ENCODE results near the gene TMEM106B. TPM values are rescaled to one million over a fixed set of nuclear protein-coding genes. Genes with fewer than 3 reads are reported as not detected.
A peak's percentile ranks its signal among the peaks of the same experiment; 100 is the strongest.
"Not testable (repeated sequence)": the region's sequence is repeated elsewhere in the genome, so short reads cannot be mapped to it uniquely, and the experiment has no call there.

The TMEM106B gene
- 10 to 100 TPM in 2 of 3 donors, 1 to 10 TPM in 1; 9.5 to 14.9 (median 11.7) TPM for polyA plus RNA-seq

GRCh38 chr7:12211054-12211710 lies at the start of gene TMEM106B:
Gene TMEM106B, plus strand, starts transcription at chr7:12211294. Its CDS starts 3,517 bp downstream, at chr7:12214811.
- peak within 1 kb of the TSS; percentile 1 for H3K27ac ChIP-seq (ENCODE audit: low read depth, low read length)
- 0 to 1% (median 0%) methylated on average over 50 to 62 of the region's 62 CpGs for WGBS, 3 donors

- WGBS, 3 donors = 17 to 46% (median 41%) methylated on average over 5 of the region's 5 CpGs
- H3K27ac ChIP-seq (ENCODE audit: low read depth, low read length) = no peak overlapping the region
Measured at GRCh38 chr7:12162415-12163113, 48.5 kb upstream of the TMEM106B start.

DNA sequence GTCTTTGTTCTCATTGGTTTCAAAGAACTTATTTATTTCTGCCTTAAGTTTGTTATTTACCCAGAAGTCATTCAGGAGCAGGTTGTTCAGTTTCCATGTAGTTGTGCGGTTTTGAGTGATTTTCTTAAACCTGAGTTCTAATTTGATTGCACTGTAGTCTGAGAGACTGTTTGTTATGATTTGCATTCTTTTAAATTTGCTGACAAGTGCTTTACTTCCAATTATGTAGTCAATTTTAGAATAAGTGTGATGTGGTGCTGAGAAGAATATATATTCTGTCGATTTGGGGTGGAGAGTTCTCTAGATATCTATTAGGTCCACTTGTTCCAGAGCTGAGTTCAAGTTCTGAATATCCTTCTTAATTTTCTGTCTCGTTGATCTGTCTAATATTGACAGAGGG lies 43.0 kb upstream of the TMEM106B start:
- 79 to 89% (median 81%) methylated on average over 3 of the region's 3 CpGs for WGBS, 3 donors

GRCh38 chr7:12169981-12170820 lies 40.9 kb upstream of the TMEM106B start:
- 67 to 76% (median 71%) methylated on average over 6 of the region's 6 CpGs for WGBS, 3 donors
- not testable (repeated sequence) for H3K27ac ChIP-seq (ENCODE audit: low read depth, low read length)

More for the DNA sequence above, 43.0 kb upstream of the TMEM106B start:
- H3K27ac ChIP-seq (ENCODE audit: low read depth, low read length) = not testable (repeated sequence)

DNA sequence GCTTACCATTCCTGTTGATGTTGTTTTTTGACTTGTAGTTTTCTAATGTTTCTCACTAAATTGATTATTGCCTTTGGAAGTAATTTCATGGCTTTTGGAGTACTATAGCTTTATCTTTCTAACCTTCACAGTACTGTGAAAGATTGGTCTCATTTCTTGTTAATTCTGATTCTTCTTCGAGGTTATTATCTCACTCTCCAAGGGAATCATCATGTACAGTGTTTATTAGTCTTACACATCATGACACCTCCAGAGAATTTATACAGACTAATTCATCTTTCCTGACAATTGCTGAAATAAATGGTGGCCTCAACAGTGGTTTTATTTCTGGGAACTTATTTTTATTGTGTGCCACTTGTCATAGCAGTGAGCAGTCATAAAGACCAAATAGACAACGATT lies 37.4 kb upstream of the TMEM106B start:
- H3K27ac ChIP-seq (ENCODE audit: low read depth, low read length) = no peak overlapping the region
- WGBS, 3 donors = 58 to 68% (median 64%) methylated on average over 2 of the region's 2 CpGs

GRCh38 chr7:12174931-12175330 lies 36.2 kb upstream of the TMEM106B start:
- H3K27ac ChIP-seq (ENCODE audit: low read depth, low read length) = no peak overlapping the region
- WGBS, 3 donors = 82 to 91% (median 91%) methylated on average over 1 of the region's 1 CpG

DNA sequence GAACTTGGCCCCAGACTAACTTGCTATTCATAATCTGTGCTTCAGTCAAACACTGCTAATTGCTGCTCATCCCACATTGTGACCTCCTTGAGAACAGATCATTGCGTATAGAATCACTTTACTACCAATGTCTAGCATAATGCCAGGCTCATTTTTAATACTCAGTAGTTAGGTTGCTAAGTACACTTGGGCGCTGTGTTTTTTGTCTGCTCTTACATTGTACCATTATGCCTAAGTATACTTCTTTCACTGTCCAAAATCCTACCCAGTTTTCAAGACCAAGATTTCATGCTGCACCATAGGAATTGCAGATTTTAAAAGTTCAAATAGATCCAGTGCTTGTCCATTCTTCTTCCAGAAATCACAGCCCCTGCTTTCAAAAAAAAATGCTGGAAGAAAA lies 32.8 kb upstream of the TMEM106B start:
- no peak overlapping the region for H3K27ac ChIP-seq (ENCODE audit: low read depth, low read length)
- WGBS, 3 donors = 64 to 88% (median 85%) methylated on average over 2 of the region's 2 CpGs

DNA sequence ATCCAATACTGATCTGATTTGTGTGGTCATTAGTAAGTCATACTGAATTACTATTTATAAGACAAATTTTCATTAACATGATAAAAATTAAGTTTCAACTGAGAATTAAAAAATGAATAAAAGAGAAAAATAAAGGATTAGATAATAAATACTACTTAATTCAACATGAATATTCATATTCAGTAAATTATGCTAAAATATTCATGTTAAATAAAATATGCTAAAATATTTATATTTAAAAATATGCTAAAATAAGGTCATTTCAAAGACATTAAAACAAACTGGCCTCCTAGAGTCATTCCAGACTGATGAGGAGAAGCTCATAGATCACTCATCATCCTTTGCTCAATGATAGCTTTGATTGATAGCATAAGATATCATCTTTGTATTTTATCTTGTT lies 16.7 kb upstream of the TMEM106B start:
- no peak overlapping the region for H3K27ac ChIP-seq (ENCODE audit: low read depth, low read length)

DNA sequence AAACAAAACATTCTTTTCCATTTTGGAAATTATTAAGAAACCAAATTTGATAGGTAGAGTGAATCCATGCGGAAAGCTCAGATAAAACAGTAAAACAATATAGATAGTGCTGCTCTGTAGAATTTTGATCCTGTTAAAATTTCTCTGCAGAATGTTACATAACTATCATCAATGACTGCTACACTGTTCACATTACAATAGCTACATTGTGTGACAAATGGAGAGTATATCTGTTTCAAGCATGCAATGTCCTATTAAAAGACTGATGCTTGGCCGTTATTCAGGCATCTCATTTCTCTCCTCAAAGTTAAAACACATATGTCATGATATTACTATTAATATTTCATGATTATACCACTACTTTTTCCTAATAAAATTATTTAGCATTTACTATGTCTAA lies 14.7 kb upstream of the TMEM106B start:
- no peak overlapping the region for H3K27ac ChIP-seq (ENCODE audit: low read depth, low read length)
- WGBS, 3 donors = 80 to 91% (median 87%) methylated on average over 2 of the region's 2 CpGs

- no peak overlapping the region for H3K27ac ChIP-seq (ENCODE audit: low read depth, low read length)
Measured at GRCh38 chr7:12199363-12199762, 11.7 kb upstream of the TMEM106B start.

DNA sequence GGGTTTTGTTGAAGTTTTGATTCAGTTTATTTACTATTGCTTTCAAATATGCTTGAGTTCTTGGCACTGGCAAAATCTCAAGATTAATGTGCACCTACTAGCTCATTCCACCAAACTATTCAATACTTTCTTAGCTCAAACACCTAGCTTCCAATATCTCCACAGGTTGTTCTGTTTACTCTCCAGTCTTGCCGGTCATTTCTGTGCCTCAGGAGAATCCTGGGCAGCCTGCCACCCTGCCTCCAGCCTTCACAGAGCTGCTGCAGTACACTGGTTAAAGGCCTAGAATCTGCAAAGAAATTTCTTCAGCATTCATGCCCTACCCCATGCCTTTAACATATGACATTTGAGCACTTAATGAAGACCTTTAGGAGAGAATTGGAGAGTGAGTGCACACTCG lies 4.0 kb upstream of the TMEM106B start:
- no peak overlapping the region for H3K27ac ChIP-seq (ENCODE audit: low read depth, low read length)
- WGBS, 3 donors = 24 to 70% (median 59%) methylated on average over 2 of the region's 2 CpGs

DNA sequence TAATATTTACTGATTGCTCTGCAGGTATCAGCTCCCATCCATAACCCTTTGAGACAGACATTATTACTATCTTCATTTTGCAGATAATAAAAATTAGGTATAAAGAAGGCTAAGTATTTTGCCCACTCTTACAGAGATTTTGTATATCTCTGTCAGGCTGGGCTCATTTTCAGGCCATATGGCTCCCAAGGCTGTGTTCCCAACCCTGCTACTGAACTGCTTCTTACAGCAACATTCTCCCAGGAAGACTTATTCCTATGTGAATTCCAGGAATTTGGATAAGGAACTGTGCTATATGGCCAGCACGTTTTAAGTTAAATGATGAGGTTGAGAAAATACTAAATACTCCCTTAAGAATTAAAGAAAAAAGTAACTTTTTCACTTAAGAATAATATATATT lies 1.9 kb upstream of the TMEM106B start:
- 31 to 73% (median 56%) methylated on average over 1 of the region's 1 CpG for WGBS, 3 donors
- no peak overlapping the region for H3K27ac ChIP-seq (ENCODE audit: low read depth, low read length)

- no peak overlapping the region for H3K27ac ChIP-seq (ENCODE audit: low read depth, low read length)
- 1 to 2% (median 2%) methylated on average over 26 of the region's 26 CpGs for WGBS, 3 donors
Measured at GRCh38 chr7:12210179-12211053, 678 bp upstream of the TMEM106B start.

DNA sequence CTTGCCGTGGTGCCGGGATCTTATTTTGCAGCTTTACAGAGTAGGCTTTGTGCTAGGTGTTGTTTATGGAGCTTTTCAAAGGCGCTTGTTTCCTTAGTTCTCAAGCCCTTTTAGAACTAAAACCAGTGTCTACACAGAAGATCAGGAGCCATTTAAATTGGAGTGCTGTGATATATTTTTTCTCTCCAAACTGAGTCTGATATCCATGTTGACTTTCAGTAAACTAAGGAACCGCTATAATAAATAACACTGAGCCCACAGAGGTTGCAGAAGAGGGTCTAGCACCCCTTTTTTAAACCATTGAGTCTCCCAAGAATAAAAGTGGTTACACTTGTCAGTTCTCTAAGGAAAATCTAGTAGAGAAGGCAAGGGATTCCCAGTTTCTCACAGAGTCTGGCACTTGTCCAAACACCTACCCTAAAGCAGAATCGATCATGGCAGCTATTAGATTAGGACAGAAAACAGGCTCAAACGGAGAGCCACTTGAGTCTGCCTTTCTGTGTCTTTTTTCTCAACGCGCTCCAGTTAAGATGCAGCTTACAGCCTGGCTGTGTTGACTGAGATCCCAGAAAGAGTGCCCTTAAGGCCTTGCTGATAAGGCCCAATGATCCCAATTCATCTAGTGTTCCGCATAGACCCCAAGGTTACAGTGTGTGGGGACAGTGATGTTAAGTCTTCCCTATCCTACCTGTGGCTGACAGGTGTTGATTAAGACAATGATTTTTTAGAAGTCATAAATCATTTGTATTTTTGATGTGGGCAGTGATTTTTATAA lies 804 bp downstream of the TMEM106B start:
- 9 to 30% (median 29%) methylated on average over 9 of the region's 9 CpGs for WGBS, 3 donors
- peak overlapping the region; percentile 1 for H3K27ac ChIP-seq (ENCODE audit: low read depth, low read length)

- no peak overlapping the region for H3K27ac ChIP-seq (ENCODE audit: low read depth, low read length)
- 100% methylated on average over 1 of the region's 1 CpG for WGBS, 3 donors
Measured at GRCh38 chr7:12217311-12217710, 6.2 kb downstream of the TMEM106B start.

- H3K27ac ChIP-seq (ENCODE audit: low read depth, low read length) = no peak overlapping the region
- 42 to 82% (median 50%) methylated on average over 1 of the region's 1 CpG for WGBS, 3 donors
Measured at GRCh38 chr7:12220389-12221046, 9.4 kb downstream of the TMEM106B start.

DNA sequence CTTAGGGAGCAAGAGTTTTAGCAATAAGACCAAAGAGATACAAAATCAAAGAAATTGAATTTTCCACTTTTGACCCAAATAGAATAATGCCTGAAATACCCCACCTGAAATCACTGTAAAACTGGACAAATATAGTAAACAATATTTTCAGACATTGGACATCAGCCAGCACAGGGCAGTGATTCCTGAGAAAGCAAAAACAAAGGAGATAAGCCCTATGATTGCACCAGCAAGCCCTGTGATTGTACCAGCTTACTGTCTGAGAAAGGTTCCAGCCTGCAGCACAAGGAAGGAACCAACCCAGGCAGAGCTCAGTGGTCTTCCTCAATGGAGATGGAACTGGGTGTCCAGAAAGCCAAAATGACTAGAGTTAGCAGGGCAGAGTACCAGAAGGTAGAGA lies 10.3 kb downstream of the TMEM106B start:
- H3K27ac ChIP-seq (ENCODE audit: low read depth, low read length) = no peak overlapping the region
